ENCODE data around the gene NRAS.

NRAS gene

GRCh38 chr1:114670083-114671010, 46.2 kb downstream of the NRAS start (continued):
- TF ChIP-seq PRDM10 (tag by site-specific recombination; IDR thresholded peaks at IDR 0.05) = peak; percentile 60
- TF ChIP-seq HOXA7 (CRISPR knock-in tag; IDR thresholded peaks at IDR 0.05; ENCODE audit: borderline replicate concordance) = no peak
- TF ChIP-seq ZNF623 (tag by site-specific recombination; IDR thresholded peaks at IDR 0.05) = no peak
- TF ChIP-seq, protein P1, sequence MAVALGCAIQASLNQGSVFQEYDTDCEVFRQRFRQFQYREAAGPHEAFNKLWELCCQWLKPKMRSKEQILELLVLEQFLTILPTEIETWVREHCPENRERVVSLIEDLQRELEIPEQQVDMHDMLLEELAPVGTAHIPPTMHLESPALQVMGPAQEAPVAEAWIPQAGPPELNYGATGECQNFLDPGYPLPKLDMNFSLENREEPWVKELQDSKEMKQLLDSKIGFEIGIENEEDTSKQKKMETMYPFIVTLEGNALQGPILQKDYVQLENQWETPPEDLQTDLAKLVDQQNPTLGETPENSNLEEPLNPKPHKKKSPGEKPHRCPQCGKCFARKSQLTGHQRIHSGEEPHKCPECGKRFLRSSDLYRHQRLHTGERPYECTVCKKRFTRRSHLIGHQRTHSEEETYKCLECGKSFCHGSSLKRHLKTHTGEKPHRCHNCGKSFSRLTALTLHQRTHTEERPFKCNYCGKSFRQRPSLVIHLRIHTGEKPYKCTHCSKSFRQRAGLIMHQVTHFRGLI (tag by site-specific recombination; IDR thresholded peaks at IDR 0.05) = no peak
- TF ChIP-seq ZNF24 (tag by site-specific recombination; IDR thresholded peaks at IDR 0.05) = peak; percentile 29; the same call in 1 of the 2 replicates
- peak; percentile 40 for TF ChIP-seq ZNF629 (tag by site-specific recombination; IDR thresholded peaks at IDR 0.05)
- TF ChIP-seq ZNF223 (tag by site-specific recombination; IDR thresholded peaks at IDR 0.05) = no peak
- TF ChIP-seq ZNF561 (tag by site-specific recombination; IDR thresholded peaks at IDR 0.05; ENCODE audit: borderline replicate concordance) = no peak
- no peak for TF ChIP-seq BCL11A (tag by site-specific recombination; IDR thresholded peaks at IDR 0.05; ENCODE audit: low read depth)
- TF ChIP-seq TSHZ1 (tag by site-specific recombination; IDR thresholded peaks at IDR 0.05; ENCODE audit: borderline replicate concordance) = no peak
- TF ChIP-seq, protein P2, sequence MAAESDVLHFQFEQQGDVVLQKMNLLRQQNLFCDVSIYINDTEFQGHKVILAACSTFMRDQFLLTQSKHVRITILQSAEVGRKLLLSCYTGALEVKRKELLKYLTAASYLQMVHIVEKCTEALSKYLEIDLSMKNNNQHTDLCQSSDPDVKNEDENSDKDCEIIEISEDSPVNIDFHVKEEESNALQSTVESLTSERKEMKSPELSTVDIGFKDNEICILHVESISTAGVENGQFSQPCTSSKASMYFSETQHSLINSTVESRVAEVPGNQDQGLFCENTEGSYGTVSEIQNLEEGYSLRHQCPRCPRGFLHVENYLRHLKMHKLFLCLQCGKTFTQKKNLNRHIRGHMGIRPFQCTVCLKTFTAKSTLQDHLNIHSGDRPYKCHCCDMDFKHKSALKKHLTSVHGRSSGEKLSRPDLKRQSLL (tag by site-specific recombination; IDR thresholded peaks at IDR 0.05) = peak; percentile 65; the same call in 1 of the 2 replicates
- TF ChIP-seq ZNF19 (tag by site-specific recombination; IDR thresholded peaks at IDR 0.05; ENCODE audit: low read depth) = no peak
- TF ChIP-seq ZNF335 (tag by site-specific recombination; conservative IDR thresholded peaks at IDR 0.05) = peak; percentile 98
- TF ChIP-seq, protein P3, sequence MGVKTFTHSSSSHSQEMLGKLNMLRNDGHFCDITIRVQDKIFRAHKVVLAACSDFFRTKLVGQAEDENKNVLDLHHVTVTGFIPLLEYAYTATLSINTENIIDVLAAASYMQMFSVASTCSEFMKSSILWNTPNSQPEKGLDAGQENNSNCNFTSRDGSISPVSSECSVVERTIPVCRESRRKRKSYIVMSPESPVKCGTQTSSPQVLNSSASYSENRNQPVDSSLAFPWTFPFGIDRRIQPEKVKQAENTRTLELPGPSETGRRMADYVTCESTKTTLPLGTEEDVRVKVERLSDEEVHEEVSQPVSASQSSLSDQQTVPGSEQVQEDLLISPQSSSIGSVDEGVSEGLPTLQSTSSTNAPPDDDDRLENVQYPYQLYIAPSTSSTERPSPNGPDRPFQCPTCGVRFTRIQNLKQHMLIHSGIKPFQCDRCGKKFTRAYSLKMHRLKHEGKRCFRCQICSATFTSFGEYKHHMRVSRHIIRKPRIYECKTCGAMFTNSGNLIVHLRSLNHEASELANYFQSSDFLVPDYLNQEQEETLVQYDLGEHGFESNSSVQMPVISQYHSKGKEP (tag by site-specific recombination; IDR thresholded peaks at IDR 0.05) = no peak
- peak; percentile 72; the same call in 1 of the 2 replicates for TF ChIP-seq TRIM28 (IDR thresholded peaks at IDR 0.05; ENCODE audit: borderline replicate concordance, low read length)
- TF ChIP-seq ZNF354C (tag by site-specific recombination; IDR thresholded peaks at IDR 0.05; ENCODE audit: borderline replicate concordance, low read depth) = no peak
- 0 out of 2 replicates have a peak, but pooled peaks have one; percentile 44 for TF ChIP-seq ZBTB20 (tag by site-specific recombination; IDR thresholded peaks at IDR 0.05)
- TF ChIP-seq ZNF670 (tag by site-specific recombination; IDR thresholded peaks at IDR 0.05; ENCODE audit: low read depth) = no peak
- TF ChIP-seq ZNF10 (tag by site-specific recombination; IDR thresholded peaks at IDR 0.05) = peak; percentile 66; the same call in 1 of the 2 replicates
- TF ChIP-seq ZNF221 (tag by site-specific recombination; IDR thresholded peaks at IDR 0.05; ENCODE audit: borderline replicate concordance) = no peak
- TF ChIP-seq SP2 (tag by site-specific recombination; IDR thresholded peaks at IDR 0.05) = peak; percentile 86
- no peak for TF ChIP-seq ATF2 (tag by site-specific recombination; IDR thresholded peaks at IDR 0.05; ENCODE audit: low read depth)
- TF ChIP-seq SCRT1 (tag by site-specific recombination; IDR thresholded peaks at IDR 0.05; ENCODE audit: borderline replicate concordance) = no peak
- peak; percentile 78 for TF ChIP-seq ZBTB17 (tag by site-specific recombination; IDR thresholded peaks at IDR 0.05)
- peak; percentile 46; the same call in 1 of the 2 replicates for TF ChIP-seq EGR2 (tag by site-specific recombination; IDR thresholded peaks at IDR 0.05; ENCODE audit: low read depth)
- TF ChIP-seq REPIN1 (tag by site-specific recombination; IDR thresholded peaks at IDR 0.05; ENCODE audit: low read depth) = no peak
